ENCODE results near the gene DACT3.

The DACT3 gene

DNA sequence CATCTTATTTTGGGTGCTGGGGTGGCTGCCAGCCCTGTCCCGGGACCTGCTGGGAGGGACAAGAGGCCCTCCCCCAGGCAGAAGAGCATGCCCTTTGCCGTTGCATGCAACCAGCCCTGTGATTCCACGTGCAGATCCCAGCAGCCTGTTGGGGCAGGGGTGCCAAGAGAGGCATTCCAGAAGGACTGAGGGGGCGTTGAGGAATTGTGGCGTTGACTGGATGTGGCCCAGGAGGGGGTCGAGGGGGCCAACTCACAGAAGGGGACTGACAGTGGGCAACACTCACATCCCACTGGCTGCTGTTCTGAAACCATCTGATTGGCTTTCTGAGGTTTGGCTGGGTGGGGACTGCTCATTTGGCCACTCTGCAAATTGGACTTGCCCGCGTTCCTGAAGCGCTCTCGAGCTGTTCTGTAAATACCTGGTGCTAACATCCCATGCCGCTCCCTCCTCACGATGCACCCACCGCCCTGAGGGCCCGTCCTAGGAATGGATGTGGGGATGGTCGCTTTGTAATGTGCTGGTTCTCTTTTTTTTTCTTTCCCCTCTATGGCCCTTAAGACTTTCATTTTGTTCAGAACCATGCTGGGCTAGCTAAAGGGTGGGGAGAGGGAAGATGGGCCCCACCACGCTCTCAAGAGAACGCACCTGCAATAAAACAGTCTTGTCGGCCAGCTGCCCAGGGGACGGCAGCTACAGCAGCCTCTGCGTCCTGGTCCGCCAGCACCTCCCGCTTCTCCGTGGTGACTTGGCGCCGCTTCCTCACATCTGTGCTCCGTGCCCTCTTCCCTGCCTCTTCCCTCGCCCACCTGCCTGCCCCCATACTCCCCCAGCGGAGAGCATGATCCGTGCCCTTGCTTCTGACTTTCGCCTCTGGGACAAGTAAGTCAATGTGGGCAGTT, 51.2 kb downstream of the DACT3 start:
- DNase-seq: no peak

DNA sequence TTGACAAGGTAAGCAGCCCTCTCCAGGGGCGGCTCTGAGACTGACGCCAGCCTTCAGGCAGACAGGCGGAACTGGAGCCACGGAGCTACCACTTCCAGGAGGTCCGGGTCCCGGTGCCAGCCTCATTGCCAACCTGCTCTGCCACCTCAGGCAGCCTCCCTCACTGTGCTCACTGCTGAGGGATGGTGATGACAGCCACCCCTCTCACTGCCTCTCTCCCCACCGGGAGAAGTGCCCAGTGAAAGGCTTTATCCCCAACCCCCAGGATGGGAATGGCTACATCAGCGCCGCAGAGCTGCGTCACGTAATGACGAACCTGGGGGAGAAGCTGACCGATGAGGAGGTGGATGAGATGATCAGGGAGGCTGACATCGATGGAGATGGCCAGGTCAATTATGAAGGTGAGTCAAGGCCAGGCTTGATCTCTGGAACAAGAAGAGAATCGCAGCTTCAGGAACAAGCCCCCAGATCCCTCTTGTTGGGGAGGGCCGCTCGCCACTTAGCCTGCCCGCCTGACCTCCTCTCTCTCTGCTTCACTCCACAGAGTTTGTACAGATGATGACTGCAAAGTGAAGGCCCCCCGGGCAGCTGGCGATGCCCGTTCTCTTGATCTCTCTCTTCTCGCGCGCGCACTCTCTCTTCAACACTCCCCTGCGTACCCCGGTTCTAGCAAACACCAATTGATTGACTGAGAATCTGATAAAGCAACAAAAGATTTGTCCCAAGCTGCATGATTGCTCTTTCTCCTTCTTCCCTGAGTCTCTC, 52.2 kb downstream of the DACT3 start:
- no peak for DNase-seq

DNA sequence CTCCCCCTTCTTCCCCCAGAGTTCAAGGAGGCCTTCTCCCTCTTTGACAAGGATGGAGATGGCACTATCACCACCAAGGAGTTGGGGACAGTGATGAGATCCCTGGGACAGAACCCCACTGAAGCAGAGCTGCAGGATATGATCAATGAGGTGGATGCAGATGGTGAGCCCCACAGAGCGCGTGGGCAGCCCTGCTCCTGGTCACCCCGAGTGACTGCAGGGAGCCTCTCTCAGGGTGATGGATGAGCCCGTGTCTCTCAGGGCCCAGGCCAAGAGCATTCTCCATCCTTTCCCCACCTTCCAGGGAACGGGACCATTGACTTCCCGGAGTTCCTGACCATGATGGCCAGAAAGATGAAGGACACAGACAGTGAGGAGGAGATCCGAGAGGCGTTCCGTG, 52.8 kb downstream of the DACT3 start:
- no peak for DNase-seq

DNA sequence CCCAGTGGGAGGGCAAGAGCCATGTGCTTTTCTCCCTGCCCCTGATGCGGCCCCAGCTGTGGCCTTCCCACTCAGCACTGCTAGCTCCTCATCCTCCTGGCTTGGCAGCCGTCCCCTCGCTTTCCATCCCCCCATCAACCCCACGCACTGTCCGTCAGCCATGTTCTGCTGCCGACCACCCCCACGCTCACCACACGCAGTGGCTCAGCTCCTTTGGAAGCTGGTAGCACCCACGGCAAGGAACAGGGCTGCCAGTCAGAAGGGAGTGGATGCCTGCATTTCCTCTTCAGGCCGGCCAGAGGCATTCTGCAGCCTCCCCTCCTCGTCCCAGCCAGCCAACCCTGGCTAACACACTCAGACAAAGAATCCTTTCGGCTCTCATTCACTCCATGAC, 53.5 kb downstream of the DACT3 start:
- DNase-seq: no peak

DNA sequence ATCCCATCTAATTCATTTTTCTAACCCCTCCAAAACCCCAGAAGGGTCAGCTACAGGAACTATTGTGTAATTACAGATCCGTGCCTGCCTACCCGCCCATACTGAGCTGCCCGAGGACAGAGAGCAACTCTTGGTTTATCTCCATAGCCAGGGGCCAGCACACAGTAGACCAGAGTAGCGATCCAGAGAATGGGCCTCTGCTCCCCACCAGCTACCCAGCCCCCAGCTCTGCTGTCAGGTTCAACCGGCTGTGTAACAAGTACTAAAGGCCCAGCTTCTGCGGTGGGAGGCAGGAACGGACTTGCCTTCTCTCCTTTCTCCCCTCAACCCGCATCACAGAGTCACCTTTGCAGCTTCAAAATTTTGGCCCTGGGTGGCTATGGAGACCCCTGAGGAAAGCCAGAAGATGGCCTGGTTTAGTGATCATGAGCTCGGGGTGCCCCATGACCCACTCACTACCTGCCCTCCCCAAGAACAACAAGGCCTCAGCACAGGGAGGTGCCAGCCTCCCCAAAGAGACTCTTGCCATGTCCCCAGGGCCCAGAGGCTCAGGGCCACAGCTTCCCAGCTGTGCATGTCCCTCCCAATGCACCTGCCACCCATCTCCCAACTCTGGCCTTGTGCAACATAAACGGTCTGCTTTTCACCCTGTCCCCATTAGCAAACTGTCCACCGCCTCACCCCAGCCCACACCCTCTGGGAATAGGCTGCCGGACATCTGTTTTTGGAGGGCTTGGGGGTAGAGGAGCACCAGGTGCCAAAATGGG, 54.1 kb downstream of the DACT3 start:
- DNase-seq: no peak

DNA sequence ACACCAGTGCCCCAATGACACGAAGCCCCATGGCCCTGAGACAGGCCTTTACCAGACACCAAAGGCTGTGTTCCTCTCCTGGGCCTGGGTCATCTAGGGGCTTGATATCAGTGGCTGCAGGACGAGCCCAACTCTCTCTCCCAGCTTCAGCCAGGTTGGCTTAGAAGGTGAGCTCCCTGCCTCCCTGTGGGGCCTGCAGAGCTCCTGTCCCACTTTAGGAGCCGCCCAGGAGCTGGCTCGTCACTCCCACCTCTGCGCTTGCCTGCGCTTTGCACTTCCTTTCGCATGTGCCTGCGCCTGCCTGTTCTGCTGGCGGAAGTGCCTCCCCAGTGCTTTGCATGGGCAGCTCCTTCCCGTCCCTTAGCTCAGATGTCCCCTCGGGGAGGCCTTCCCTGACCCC, 55.0 kb downstream of the DACT3 start:
- no peak for DNase-seq

DNA sequence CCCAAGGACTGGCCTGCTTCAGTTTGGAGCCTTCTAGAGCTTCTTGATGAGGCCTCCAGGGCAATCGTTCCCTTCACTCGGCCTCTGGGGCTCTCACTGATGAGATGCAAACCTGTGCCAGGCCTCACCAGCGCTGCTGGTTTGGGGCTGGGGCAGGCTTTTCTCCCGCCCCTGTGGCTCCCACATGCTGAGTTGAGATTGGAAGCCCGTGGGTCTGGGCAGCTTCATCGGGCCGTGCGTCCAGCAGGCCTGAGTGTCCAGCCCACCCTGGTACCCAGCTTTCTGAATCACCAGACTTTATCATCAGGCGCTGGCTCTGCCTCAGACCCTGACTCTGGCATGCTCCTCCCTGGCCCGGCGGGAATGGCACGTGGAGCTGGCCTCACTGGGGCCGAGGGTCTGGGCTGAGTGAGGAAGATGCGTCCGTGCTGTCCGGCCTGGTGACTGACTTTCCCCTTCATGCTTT, 55.6 kb downstream of the DACT3 start:
- DNase-seq: no peak

DNA sequence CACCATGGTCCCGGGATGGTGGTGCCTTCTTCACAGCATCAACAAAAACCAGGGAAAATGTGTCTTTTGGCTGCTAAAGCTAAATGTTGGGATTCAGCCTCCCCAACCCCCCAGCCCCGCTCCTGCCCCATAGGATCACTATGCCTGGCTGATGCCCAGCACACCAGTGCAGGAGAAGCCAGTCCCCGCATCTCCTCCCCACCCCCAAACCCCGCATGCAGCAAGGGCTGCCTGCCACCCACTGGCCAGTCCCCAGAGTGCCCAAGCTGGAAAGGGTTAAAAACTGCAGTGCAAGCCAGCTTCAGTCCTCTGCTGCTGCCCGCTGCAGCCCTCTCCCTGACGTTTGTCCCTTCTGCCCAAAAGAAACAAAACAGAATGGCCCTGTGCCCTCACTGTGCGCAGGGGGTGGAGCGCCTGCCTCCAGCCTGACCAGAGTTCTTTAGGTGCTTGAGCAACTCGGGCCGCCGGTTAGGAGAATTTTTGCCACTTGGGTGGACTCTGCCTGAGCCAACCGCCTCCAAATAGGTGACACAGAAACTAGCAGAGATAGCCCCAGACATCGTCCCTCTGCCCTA, 56.1 kb downstream of the DACT3 start:
- no peak for DNase-seq

DNA sequence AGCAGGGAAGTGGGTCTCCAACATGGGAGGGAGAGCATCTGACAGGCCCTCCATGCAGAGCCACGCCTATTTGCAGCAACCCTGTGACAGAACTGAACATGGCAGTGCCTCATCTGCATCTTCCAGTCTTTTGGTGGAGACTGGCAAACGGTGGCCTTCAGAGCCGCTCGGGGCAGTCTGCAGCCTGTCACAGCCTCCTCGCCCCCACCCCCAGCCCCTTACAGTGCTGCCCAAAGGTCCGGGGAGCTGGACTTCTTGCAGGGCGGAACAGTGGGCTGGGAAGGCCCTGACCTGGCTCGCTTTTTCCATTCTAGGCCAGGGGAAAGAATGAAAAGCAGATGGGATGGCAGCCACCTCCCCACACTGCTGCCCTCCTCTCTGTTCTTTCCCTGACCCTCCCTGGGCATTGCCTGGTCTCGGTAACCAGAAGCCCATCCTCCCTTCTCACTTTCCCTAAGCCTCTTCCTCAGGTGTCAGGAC, 57.2 kb downstream of the DACT3 start:
- DNase-seq: no peak

DNA sequence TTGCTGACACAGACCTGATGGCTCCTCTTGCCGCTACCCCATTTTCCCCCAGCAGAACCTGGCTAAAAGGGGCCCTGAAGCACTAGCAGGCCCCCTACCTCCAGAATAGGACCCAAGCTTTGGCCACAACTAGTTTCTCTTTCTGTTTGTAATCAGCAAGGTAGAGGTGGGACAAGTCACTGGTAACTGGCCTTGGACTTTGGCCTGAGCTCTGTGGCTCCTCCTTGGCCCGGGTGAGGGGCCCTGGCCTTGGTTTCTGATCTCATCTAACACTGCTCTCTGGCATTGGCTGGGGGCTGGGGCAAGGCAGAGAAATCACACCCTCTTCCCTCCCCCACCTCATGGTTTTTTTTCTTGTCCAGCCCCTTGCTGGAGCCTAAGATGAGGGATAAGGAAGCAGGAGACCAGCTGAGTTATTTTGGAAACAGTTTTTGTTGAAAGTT, 57.8 kb downstream of the DACT3 start:
- DNase-seq: no peak

DNA sequence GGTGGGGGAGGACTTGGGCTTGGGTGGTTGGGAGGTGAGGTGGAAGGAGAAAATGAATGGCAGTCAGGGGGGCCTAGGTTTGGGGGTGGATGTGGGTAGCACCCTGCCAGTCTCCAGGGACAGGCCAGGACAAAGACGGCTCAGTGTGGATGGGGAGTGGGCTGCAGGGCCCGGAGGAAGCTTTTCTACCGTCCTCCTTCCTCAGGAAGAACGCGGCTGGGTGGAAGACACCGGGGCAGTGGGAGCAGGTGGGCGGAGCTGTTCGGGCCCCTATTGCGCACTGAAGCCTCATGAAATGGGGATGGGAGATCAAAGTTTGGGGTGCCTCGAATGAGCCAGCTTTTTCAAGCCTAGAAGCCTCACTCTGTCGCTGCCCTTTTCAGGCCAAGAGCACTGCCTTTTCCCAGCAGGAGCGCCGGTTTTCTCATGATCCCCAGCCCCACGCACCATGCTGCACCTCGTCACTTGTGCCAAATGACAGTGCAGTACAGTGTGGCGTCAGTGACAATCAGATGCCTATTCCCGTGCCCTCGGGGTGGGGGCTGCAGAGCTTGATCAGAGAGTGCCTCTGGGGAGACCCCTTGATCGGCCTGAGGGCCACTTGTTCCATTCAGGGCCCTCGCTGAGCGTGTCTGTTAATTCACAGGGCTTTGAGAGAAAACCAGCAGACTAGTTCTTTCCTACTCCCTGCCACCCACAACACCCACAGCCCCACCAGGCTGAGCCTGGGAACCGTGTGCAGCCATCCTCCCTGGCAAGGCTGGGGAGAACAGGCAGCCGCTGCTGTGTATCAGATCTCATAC, 58.4 kb downstream of the DACT3 start:
- no peak for DNase-seq

DNA sequence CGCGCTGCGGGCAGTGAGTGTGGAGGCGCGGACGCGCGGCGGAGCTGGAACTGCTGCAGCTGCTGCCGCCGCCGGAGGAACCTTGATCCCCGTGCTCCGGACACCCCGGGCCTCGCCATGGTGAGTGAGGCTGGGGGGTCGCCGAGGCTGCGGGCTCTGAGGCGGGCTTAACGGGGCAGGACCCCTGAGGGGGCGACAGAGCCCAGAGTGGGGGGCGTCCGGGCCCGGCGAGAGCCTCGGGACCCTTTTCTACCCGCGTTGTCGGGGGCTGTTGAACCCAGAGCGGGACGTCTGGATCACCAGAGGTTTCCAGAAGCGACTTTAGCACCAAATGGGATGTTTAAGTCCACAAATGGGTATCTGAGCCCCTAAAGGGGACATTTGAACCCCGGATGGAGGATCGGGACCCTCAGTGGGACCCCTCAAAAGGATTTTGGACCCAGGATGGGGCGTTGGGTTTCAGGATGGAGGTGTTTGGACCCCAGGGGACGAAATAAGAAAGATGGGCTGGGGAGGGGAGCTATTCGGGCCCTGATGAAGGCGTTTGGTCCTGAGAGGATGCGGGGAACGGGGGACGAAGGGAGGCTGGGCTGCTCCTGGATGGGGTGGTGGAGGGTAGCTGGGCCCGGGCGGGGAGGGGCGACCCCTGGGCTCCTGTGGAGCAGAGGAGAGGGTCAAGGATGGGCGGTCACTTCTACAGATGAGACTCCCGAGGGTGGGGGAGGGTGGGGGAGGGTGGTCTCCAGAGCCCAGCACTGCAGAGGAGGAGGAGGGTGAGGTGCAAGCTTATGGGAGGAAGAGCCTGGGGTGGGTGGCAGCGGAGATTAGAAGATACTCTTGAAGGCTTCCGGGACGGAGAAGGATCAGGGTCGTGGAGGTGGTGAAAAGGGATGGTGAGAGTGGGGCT, 59.4 kb downstream of the DACT3 start, which contains the start of gene CALM3:
Gene CALM3, plus strand, starts transcription at position 13 of the 907 bp plus-strand sequence. Its CDS starts 105 bp downstream, at position 118.
- peak; percentile 50 for DNase-seq

DNA sequence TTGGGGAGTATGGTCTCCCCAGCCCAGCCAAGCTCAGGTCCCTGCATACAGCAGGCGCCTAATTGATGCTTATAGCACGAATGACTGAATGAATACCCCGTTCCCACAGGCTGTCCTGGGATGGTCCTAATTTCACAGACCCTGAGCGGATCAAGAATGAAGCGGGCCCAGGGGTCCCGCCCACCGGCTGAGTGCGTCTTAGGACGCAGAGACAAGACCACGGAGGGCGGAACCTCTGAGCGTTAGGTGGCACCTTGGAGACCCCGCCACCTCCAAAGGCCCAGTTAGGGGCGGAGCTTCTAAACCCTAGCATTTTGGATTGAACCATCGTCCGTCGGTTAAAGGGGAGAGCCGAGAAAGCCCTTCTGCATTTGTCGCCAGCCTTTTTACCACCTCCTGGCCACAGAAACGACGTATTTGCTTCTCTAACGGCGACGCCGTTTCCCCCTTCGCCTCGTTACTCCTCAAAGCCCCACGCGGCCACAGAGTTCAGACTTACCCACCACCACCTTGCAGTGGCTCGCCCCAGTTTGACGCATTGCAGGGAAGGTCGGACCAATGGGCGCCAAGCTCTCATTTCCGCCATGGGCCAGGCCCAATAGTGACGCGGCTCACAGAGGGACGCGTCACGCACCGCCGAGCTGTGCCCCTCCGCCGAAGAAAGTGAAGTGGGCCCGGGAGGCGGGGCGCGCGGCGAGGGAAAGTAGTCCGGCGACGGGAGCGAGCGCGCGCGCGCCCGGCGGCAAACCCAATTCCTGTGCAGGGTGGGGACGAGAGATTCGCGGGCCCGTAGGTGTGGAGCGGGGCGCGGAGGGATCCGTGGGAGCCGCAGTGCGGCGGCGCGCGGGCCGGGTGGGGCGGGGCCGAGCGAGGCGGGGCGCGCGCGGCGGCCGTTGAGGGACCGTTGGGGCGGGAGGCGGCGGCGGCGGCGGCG, 60.3 kb downstream of the DACT3 start:
- peak; percentile 97 for DNase-seq

DNA sequence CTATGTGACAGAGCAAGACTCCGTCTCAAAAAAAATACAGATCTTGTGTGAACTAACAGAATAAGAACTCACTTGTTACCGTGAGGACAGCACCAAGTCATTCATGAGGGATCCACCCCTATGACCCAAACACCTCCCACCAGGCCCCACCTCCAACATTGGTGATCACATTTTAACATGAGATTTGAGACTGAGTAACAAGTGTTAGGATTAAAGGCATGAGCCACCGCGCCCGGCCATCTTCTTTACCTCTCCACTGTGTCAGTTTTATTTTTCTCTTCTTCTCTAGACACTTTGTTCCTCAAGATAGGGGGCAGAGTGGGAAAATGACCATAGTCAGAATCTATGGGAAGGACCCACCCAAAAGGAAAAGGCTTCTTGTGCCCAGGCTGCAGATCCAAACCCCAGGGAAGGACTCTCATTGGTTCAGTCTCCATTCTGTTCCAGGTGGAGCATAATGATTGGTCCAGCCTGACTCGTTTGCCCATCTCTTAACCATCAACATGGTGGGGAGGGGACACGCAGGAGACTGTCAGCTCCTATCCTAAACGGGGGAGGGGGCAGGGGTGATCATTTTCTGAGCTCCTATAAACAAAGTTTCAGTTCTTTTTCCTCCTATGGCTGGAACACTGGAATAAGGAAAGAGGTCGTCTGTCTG, 61.1 kb downstream of the DACT3 start:
- DNase-seq: peak; percentile 34

DNA sequence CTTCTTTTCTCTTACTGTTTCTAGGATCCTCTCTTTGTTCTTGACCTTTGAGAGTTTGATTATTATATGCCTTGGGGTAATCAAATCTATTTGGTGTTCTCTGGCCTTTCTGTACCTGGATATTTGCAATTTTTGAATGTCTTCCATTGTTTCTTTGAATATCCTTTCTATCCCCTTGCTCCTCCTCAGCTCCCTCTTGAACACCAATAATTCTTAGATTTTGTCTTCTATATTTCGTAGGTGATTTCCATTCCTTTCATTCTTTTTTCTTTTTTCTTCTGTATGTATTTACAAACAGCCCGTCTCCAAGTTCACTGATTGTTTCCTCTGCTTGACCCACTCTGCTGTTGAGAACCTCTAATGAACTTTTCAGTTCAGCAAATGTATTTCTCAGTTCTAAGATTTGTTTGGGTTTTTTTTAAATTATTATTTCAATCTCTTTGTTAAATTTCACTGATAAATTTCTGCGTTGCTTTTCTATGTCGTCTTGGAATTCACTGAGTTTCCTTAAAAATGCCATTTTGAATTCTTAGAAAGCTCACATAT, 62.5 kb downstream of the DACT3 start:
- no peak for DNase-seq
